Adipocyte (in vitro differentiated cells): ENCODE data around the gene RNF213.

Source experiments
- DNase-seq: peaks from one replicate; pipeline ENCODE4 v3.0.0-alpha.2; 2015; ENCODE audit warnings: low read depth
- H3K27me3 ChIP-seq: replicated peaks from 2 replicates; pipeline ENCODE4 v1.7.0; 2013; ENCODE audit warnings: mild to moderate bottlenecking, low read length, moderate library complexity; ENCODE audit not compliant: control insufficient read depth, insufficient read depth
- H3K36me3 ChIP-seq: 2 replicates; pipeline ENCODE4 v1.7.0; 2013; ENCODE audit warnings: low read length, mild to moderate bottlenecking, moderate library complexity; ENCODE audit not compliant: control insufficient read depth, insufficient read depth, severe bottlenecking
- H3K4me1 ChIP-seq: 2 replicates; pipeline ENCODE4 v1.7.0; 2013; ENCODE audit warnings: mild to moderate bottlenecking, low read length, moderate library complexity; ENCODE audit not compliant: control insufficient read depth, insufficient read depth
- H3K4me3 ChIP-seq: 2 replicates; pipeline ENCODE4 v1.7.0; 2013; ENCODE audit warnings: mild to moderate bottlenecking, low read length, moderate library complexity
- H3K9ac ChIP-seq: 2 replicates; pipeline ENCODE4 v1.7.0; 2013; ENCODE audit warnings: mild to moderate bottlenecking, low read length, moderate library complexity
- H3K9me3 ChIP-seq: 2 replicates; pipeline ENCODE4 v1.7.0; 2013; ENCODE audit warnings: mild to moderate bottlenecking, low read length, moderate library complexity; ENCODE audit not compliant: control insufficient read depth

Gene RNF213

DNA sequence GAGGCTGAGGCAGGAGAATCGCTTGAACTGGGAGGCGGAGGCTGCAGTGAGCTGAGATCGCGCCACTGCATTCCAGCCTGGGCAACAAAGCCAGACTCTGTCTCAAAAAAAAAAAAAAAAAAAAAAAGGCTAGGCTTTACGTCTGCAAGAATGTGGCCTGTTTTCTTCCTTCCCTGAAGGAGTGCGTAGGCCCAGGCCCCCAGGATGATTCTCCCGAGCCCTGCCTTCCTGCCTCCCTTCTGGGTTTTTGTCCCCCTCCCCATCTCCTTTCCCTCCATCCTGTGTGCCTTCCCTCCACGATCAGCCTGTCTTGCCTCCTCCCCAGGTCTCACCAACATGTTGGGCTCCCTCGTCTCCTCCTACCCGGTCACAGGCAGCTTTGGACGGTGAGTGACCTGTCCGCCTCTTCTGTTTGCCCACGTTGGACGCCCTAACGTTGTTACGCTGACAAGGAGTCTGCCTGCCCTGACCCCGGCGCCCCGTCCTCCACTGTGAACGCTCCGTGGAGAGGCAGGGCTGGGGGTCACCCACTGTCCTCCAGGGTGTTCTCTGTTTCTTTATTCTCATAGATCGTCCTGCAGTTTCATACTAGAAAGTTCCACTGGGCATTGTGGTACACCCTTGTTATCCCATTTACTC is 15.7 kb upstream of the RNF213 start:
- no peaks in the 10 kb centered on the region for H3K27me3 ChIP-seq
- H3K36me3 ChIP-seq = peaks cover 33% of the 10 kb centered on the region
- no peaks in the 10 kb centered on the region for H3K9me3 ChIP-seq
- no peak overlapping the region for H3K9ac ChIP-seq
- no peaks in the 10 kb centered on the region for H3K4me1 ChIP-seq
- H3K4me3 ChIP-seq = no peak overlapping the region
- no peak for DNase-seq

DNA sequence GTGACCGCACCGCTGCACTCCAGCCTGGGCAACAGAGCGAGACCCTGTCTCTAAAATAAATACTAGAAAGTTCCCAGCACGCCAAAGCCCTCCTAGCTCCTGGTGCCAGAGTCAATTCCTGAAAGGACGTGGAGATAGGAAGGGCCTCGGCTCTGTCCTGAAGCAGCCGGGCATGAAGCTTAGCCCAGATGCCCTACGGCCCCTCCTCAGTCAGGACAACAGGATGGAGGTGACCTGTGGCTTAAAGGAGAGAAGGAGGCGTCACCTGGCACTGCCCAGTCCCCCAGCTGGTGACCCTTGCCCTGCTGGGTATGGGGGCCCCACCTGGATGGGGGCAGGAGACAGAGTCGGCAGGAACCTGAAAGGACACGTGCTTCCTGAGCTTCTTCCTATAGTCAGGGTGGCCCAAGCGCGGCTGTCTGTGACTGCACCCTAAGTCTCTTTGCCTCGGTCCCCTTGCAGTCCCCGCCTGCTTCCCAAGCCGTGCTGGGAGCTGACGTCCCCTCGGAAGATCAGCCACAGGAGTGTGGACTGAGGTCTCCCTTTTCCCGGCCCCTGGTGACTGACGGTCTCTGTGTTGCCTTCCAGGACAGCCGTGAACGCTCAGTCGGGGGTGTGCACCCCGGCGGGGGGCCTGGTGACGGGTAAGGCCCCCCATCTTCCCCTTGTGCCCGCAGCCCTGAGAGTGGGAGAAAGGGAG is 14.9 kb upstream of the RNF213 start:
- no peak overlapping the region for H3K4me3 ChIP-seq
- H3K4me1 ChIP-seq = no peaks in the 10 kb centered on the region
- H3K27me3 ChIP-seq = no peaks in the 10 kb centered on the region
- no peak for DNase-seq
- H3K9me3 ChIP-seq = no peaks in the 10 kb centered on the region
- H3K36me3 ChIP-seq = peaks cover 33% of the 10 kb centered on the region
- H3K9ac ChIP-seq = no peak overlapping the region

DNA sequence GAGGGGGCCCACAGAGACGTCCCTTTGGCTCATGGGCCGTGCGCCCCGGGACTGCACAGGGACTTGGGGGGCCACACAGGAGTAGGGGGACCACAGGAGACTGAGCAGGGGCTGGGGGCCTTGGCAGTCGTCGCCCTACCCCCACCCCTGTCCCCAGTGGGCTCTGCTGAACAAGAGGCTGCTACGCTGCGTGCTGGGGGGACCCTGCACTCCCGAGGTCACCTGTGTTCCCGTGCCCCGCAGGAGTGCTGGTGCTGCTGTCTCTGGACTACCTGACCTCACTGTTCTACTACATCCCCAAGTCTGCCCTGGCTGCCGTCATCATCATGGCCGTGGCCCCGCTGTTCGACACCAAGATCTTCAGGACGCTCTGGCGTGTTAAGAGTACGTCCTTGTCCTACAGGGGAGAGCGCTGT is 14.4 kb upstream of the RNF213 start:
- H3K27me3 ChIP-seq = no peaks in the 10 kb centered on the region
- H3K9me3 ChIP-seq = no peaks in the 10 kb centered on the region
- DNase-seq = no peak
- no peaks in the 10 kb centered on the region for H3K4me1 ChIP-seq
- H3K4me3 ChIP-seq = no peak overlapping the region
- peaks cover 29% of the 10 kb centered on the region for H3K36me3 ChIP-seq
- no peak overlapping the region for H3K9ac ChIP-seq

DNA sequence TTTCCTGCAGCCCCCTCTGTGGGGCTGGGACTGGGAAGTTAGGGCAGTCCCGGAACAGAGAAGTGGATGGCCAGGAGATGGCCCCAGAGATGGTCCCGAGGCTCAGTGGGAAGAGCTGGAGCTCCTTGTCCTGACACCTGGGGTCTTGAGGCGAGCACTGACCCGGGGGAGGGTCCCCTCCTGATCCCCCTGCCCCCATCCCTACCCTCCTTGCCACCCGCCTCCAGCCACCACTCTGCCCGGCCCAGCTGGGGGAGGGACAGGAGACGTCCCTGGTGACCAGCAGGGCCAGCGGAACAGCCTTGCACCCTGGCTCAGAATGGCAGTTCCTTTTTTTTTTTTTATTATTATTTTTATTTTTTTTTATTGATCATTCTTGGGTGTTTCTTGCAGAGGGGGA is 13.9 kb upstream of the RNF213 start:
- no peak overlapping the region for H3K4me3 ChIP-seq
- H3K4me1 ChIP-seq = no peaks in the 10 kb centered on the region
- DNase-seq = no peak

DNA sequence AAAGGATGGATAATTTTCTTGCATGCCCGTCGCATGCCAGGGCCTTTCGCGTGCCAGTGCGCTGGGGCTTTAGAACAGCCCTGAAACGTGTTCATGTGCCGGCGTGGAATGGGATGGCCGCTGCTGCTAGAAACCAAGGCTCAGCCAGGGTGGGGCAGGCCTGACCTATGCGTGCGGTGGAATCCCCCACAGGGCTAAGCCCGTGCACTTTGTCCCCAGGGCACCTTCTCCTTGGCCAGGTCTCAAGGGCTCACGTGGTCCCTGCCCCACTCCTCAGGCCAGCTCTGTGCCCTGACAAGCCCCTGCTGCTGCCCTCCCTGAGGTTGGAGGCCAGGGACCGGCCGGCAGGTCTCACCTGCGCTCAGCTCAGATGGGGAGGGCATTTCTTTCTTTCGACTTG is 13.1 kb upstream of the RNF213 start:
- H3K4me3 ChIP-seq = no peak overlapping the region
- H3K9ac ChIP-seq = no peak overlapping the region
- no peaks in the 10 kb centered on the region for H3K9me3 ChIP-seq
- DNase-seq = no peak
- H3K36me3 ChIP-seq = peaks cover 17% of the 10 kb centered on the region
- no peaks in the 10 kb centered on the region for H3K27me3 ChIP-seq
- no peaks in the 10 kb centered on the region for H3K4me1 ChIP-seq

More for the DNA sequence above, 13.9 kb upstream of the RNF213 start:
- no peaks in the 10 kb centered on the region for H3K9me3 ChIP-seq
- H3K9ac ChIP-seq = no peak overlapping the region
- H3K27me3 ChIP-seq = no peaks in the 10 kb centered on the region
- peaks cover 25% of the 10 kb centered on the region for H3K36me3 ChIP-seq

DNA sequence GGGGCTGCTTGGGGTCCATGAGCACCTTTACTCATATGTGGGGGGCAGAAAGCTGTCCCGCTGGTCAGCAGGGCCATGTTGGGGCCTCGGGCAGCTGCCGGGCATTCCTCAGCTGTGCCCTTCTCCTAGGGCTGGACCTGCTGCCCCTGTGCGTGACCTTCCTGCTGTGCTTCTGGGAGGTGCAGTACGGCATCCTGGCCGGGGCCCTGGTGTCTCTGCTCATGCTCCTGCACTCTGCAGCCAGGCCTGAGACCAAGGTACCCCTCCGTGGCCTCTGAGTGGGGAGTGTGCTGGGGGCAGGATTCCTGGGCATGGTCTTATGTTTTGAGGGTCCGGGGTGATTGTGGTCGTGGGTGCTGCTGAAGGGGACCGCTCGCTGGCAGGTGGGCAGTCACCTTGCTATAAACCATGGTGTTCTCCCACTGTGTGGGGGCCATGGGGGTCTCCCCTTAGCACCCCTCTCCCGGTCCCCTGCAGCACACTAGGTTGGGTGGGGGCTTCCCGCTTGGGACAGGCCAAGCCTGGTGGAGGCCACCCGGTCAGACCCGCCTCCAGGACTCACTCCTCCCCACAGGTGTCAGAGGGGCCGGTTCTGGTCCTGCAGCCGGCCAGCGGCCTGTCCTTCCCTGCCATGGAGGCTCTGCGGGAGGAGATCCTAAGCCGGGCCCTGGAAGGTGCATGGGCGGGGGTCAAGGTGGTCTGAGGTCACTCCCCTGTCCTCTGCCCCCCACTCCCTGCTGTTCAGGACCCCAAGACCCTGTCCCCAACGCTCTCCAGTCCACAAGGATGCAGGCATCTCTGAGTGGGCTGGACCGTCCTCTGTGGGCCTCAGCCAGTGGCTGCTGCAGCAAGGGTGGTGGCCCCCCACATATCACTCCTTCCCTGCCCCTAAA is 12.4 kb upstream of the RNF213 start:
- no peak overlapping the region for H3K4me3 ChIP-seq
- no peak overlapping the region for H3K9ac ChIP-seq
- peaks cover 17% of the 10 kb centered on the region for H3K36me3 ChIP-seq
- H3K9me3 ChIP-seq = no peaks in the 10 kb centered on the region
- no peak for DNase-seq
- no peaks in the 10 kb centered on the region for H3K27me3 ChIP-seq
- no peaks in the 10 kb centered on the region for H3K4me1 ChIP-seq

DNA sequence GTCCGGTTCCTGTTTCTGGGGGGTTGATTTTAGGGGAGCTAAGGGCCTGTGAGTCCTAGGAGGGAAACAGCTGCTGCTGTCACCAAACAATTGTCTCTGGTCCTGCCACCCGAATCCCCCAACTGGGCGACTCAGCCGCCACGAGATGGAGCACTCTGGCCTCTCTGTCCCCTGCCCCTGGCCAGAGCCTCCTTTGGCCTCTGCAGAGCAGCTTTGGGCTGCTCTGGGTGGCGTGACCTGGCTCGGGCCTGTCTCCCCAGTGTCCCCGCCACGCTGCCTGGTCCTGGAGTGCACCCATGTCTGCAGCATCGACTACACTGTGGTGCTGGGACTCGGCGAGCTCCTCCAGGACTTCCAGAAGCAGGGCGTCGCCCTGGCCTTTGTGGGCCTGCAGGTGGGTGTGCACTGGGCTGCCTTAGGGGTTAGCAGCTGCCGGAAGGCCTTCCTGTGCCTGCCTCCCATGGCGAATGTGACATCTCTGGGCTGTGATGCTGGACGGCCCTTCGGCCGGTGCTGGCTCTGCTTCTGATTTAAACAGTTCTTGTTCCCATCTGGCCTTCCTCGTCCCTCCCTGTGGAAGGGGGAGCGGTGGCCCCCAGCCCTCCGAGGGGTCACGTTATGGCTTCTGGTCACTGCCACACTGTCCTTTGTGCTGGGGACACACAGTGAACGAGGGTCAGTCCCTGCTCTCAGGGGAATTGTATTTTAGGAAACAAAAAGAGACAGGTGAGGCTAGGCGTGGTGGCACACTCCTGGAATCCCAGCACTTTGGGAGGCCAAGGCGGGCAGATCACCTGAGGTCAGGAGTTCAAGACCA is 11.6 kb upstream of the RNF213 start:
- DNase-seq = no peak
- Histone ChIP-seq H3K36me3 (peaks cover 13% of the 10 kb centered on the region), H3K9ac (no peak overlapping the region), H3K4me3 (no peak overlapping the region), H3K27me3 (no peaks in the 10 kb centered on the region), H3K9me3 (no peaks in the 10 kb centered on the region), H3K4me1 (peaks cover under 1% of the 10 kb centered on the region)

DNA sequence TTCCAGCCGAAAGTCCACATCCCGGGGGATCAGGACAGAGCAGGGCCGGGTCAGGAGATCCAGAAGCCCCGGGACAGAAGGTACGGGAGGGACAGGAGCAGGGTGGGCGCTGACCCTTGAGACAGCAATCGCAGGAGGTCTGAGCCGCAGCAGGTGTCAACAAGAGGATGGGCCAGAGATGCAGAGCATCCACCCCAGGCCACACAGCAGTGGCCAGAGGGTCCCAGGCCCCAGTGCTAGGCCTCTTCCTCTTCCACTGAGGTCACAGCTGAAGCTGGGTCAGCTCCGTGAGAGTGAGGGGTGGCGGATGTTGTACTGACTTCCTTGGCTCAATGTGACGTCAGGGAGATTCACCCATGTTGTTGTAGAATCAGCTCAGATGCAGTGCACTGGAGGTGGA is 8.7 kb upstream of the RNF213 start:
- Histone ChIP-seq H3K4me1 (peaks cover 15% of the 10 kb centered on the region), H3K27me3 (no peaks in the 10 kb centered on the region), H3K9me3 (no peaks in the 10 kb centered on the region), H3K9ac (no peak overlapping the region), H3K4me3 (no peak overlapping the region), H3K36me3 (no peaks in the 10 kb centered on the region)
- DNase-seq = no peak

DNA sequence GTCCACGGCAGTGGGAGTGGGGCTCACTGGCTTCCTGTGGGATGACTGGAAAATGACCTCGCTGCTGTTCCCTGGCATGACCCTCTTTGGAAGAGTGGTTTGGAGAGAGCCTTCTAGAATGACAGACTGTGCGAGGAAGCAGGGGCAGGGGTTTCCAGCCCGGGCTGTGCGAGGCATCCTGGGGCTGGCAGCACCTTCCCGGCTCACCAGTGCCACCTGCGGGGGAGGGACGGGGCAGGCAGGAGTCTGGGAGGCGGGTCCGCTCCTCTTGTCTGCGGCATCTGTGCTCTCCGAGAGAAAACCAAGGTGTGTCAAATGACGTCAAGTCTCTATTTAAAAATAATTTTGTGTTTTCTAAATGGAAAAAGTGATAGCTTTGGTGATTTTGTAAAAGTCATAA is 7.8 kb upstream of the RNF213 start:
- peaks cover 15% of the 10 kb centered on the region for H3K4me1 ChIP-seq
- no peak overlapping the region for H3K4me3 ChIP-seq
- H3K27me3 ChIP-seq = no peaks in the 10 kb centered on the region
- H3K9ac ChIP-seq = no peak overlapping the region
- H3K9me3 ChIP-seq = no peaks in the 10 kb centered on the region
- DNase-seq = no peak
- no peaks in the 10 kb centered on the region for H3K36me3 ChIP-seq

DNA sequence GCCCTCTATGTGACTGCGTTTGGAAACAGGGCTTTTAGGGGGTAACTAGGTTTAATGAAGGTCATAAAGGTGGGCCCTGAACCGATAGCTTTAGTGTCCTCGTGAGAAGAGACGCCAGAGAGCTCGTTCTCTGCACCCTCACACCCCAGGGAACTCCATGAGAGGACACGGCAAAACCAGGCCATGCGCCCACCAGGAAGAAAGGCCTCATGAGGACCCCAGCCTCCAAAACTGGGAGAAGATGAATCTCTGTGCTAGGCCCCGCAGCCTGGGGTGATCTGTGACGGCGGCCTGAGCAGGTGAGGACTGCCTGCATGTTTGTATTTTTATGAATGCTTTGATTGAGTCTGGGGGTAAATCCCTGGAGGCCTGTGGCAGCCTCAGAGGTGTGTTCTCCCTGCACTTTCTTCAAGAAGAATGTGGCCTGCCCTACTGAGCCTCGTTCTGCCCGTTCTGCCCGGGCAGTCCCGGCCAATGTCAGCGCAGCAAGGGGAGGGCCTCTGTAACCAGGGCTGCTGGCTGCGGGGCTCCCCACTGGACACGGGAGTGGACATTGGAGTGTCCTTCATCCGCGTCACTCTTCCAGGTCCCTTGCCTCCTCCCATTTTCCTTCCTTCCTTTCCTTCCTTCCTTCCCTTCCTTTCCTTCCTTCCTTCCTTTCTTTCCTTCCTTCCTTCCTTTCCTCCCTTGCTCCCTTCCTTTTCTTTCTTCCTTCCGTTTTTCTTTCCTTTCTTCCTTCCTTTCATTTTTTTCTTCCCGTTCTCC is 6.8 kb upstream of the RNF213 start:
- Histone ChIP-seq H3K9me3 (no peaks in the 10 kb centered on the region), H3K4me1 (peaks cover 15% of the 10 kb centered on the region), H3K36me3 (no peaks in the 10 kb centered on the region), H3K4me3 (no peak overlapping the region), H3K9ac (no peak overlapping the region), H3K27me3 (no peaks in the 10 kb centered on the region)
- DNase-seq = no peak
